ENCODE measurements around the gene EIF6.

Gene EIF6

DNA sequence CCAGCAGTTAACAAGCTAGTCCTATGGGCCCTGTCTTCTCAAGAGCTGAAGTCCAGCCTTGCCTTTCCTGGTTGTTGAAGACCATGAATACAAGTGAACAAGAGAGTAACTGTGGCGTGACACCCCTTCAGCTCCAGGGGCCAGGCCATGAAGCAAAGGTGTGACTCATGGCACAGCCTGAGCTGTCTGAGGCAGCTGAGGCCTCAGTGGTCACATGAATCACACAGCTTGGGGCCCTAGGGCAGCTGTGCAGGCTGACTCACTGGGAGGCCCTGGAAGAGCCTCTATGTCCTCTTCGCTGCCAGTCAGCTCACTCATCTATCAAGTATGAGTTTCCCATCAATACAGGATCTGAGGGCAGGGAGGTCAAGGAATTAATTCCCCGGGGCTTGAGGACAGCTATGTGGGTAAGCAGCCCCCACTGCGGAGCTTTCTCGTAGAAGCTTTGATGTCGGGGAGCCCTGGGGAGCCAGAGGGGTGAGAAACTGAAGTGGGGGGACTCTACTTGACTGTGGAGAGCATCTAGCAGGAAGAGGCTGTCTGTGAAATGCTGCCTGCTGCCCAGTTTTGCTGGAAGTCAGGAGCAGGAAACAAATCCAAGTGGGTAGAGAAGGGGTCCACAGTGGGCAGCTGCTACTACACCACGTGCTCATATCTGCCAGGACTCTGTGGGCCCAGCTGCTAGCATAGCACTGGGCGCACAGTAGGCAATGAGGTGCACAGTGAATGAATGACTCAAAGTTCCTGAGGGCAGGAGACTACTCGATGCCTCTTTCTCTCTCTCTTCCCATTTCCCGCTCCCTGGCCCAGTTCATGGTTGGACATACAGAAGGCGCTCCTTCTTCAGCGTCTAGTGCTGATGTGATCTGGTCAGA is 21.3 kb upstream of the EIF6 start (continued):
- TF ChIP-seq, protein P1, sequence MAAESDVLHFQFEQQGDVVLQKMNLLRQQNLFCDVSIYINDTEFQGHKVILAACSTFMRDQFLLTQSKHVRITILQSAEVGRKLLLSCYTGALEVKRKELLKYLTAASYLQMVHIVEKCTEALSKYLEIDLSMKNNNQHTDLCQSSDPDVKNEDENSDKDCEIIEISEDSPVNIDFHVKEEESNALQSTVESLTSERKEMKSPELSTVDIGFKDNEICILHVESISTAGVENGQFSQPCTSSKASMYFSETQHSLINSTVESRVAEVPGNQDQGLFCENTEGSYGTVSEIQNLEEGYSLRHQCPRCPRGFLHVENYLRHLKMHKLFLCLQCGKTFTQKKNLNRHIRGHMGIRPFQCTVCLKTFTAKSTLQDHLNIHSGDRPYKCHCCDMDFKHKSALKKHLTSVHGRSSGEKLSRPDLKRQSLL (tag by site-specific recombination; IDR thresholded peaks at IDR 0.05) = peak; percentile 81
- TF ChIP-seq ZNF19 (tag by site-specific recombination; IDR thresholded peaks at IDR 0.05; ENCODE audit: low read depth) (no peak), ZNF112 (tag by site-specific recombination; IDR thresholded peaks at IDR 0.05) (no peak), HOXD13 (CRISPR knock-in tag; IDR thresholded peaks at IDR 0.05; ENCODE audit: borderline replicate concordance) (no peak), SETDB1 (IDR thresholded peaks at IDR 0.05; ENCODE audit: insufficient read length, low read length) (no peak), ZEB2 (tag by site-specific recombination; IDR thresholded peaks at IDR 0.05) (peak; percentile 81), ZNF560 (tag by site-specific recombination; IDR thresholded peaks at IDR 0.05; ENCODE audit: borderline replicate concordance) (no peak), ZNF132 (tag by site-specific recombination; IDR thresholded peaks at IDR 0.05; ENCODE audit: borderline replicate concordance) (no peak), ZNF768 (tag by site-specific recombination; IDR thresholded peaks at IDR 0.05) (no peak), ZNF830 (tag by site-specific recombination; IDR thresholded peaks at IDR 0.05; ENCODE audit: low read depth) (no peak), WT1 (tag by site-specific recombination; IDR thresholded peaks at IDR 0.05) (no peak), ZNF629 (tag by site-specific recombination; IDR thresholded peaks at IDR 0.05) (peak; percentile 89), ZFP37 (tag by site-specific recombination; IDR thresholded peaks at IDR 0.05) (peak; percentile 77), ZNF146 (tag by site-specific recombination; IDR thresholded peaks at IDR 0.05) (no peak), ZNF202 (tag by site-specific recombination; IDR thresholded peaks at IDR 0.05; ENCODE audit: borderline replicate concordance) (no peak), KLF1 (tag by site-specific recombination; IDR thresholded peaks at IDR 0.05) (no peak), ZNF626 (tag by site-specific recombination; IDR thresholded peaks at IDR 0.05) (no peak), ZNF596 (tag by site-specific recombination; IDR thresholded peaks at IDR 0.05) (no peak), ZNF114 (tag by site-specific recombination; IDR thresholded peaks at IDR 0.05) (no peak), OSR2 (tag by site-specific recombination; IDR thresholded peaks at IDR 0.05) (no peak; the same call in 1 of the 2 replicates)
- TF ChIP-seq, protein P2, sequence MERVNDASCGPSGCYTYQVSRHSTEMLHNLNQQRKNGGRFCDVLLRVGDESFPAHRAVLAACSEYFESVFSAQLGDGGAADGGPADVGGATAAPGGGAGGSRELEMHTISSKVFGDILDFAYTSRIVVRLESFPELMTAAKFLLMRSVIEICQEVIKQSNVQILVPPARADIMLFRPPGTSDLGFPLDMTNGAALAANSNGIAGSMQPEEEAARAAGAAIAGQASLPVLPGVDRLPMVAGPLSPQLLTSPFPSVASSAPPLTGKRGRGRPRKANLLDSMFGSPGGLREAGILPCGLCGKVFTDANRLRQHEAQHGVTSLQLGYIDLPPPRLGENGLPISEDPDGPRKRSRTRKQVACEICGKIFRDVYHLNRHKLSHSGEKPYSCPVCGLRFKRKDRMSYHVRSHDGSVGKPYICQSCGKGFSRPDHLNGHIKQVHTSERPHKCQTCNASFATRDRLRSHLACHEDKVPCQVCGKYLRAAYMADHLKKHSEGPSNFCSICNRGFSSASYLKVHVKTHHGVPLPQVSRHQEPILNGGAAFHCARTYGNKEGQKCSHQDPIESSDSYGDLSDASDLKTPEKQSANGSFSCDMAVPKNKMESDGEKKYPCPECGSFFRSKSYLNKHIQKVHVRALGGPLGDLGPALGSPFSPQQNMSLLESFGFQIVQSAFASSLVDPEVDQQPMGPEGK (tag by site-specific recombination; IDR thresholded peaks at IDR 0.05) = peak; percentile 34; the same call in 1 of the 2 replicates
- TF ChIP-seq, protein P3, sequence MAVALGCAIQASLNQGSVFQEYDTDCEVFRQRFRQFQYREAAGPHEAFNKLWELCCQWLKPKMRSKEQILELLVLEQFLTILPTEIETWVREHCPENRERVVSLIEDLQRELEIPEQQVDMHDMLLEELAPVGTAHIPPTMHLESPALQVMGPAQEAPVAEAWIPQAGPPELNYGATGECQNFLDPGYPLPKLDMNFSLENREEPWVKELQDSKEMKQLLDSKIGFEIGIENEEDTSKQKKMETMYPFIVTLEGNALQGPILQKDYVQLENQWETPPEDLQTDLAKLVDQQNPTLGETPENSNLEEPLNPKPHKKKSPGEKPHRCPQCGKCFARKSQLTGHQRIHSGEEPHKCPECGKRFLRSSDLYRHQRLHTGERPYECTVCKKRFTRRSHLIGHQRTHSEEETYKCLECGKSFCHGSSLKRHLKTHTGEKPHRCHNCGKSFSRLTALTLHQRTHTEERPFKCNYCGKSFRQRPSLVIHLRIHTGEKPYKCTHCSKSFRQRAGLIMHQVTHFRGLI (tag by site-specific recombination; IDR thresholded peaks at IDR 0.05) = no peak

DNA sequence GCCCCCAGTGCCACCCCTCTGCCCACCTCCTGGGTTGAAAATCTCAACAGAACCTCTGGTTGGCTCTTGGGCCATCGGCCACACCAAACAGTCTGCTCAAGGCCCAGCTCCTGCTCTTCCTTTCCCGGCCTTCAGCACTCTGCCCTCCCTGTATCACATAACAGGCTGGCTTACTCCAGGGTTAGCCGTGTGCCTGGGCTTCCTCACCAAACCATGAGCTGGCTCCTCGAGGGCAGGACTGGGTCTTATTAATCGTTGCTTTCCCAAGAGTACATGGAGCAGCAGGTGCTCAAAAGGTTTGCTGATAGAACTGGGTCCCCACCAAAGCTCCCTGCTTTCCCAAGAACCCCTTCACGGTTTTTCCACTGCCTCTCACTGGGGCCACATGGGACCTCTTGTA is 20.4 kb upstream of the EIF6 start:
- Histone ChIP-seq H3K9me3 (ENCODE audit: control insufficient read depth, insufficient read depth, low read depth, low read length) (no peaks in the 10 kb centered on the region), H3K36me3 (ENCODE audit: control insufficient read depth in 2 of 2, insufficient read depth in 1 of 2, low read length in 2 of 2) (peaks cover 0 to 13% of the 10 kb centered on the region in 2 experiments; a peak in 1 of 3 replicates), H3K4me1 (ENCODE audit: control insufficient read depth, insufficient read depth, low read length) (no peaks in the 10 kb centered on the region; the same call in 1 of the 2 replicates), H3K4me3 (ENCODE audit: low read depth, low read length) (no peak overlapping the region), H3K27ac (ENCODE audit: extremely low read depth, low read depth, low read length) (peak overlapping the region; percentile 27; the same call in 1 of the 2 replicates)
- POLR2A ChIA-PET = interaction anchor here (1.1 to 3.3 kb wide), 5 partner anchors 13 to 158 kb away, joined by 3 to 15 read pairs (median 14); partner anchors contain the start of genes CEP250, EDEM2 and EIF6
- TF ChIP-seq ZNF600 (tag by site-specific recombination; IDR thresholded peaks at IDR 0.05) = peak; percentile 29; the same call in 1 of the 2 replicates
- TF ChIP-seq, protein P4, sequence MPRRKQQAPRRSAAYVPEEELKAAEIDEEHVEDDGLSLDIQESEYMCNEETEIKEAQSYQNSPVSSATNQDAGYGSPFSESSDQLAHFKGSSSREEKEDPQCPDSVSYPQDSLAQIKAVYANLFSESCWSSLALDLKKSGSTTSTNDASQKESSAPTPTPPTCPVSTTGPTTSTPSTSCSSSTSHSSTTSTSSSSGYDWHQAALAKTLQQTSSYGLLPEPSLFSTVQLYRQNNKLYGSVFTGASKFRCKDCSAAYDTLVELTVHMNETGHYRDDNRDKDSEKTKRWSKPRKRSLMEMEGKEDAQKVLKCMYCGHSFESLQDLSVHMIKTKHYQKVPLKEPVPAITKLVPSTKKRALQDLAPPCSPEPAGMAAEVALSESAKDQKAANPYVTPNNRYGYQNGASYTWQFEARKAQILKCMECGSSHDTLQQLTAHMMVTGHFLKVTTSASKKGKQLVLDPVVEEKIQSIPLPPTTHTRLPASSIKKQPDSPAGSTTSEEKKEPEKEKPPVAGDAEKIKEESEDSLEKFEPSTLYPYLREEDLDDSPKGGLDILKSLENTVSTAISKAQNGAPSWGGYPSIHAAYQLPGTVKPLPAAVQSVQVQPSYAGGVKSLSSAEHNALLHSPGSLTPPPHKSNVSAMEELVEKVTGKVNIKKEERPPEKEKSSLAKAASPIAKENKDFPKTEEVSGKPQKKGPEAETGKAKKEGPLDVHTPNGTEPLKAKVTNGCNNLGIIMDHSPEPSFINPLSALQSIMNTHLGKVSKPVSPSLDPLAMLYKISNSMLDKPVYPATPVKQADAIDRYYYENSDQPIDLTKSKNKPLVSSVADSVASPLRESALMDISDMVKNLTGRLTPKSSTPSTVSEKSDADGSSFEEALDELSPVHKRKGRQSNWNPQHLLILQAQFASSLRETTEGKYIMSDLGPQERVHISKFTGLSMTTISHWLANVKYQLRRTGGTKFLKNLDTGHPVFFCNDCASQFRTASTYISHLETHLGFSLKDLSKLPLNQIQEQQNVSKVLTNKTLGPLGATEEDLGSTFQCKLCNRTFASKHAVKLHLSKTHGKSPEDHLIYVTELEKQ (tag by site-specific recombination; IDR thresholded peaks at IDR 0.05; ENCODE audit: borderline replicate concordance) = no peak
- CTCF ChIA-PET = interaction anchor here (0.6 to 13.7 kb wide), 20 partner anchors 8 to 449 kb away, joined by 3 to 236 read pairs (median 6); partner anchors contain the start of genes EIF6 and GDF5

All from HEK293 (cell line).